H9 (cell line): ENCODE data around the gene INPP5A. TPM values are rescaled to one million over a fixed set of nuclear protein-coding genes. Genes with fewer than 3 reads are reported as not detected.

Source experiments
- DNase-seq: peaks from one replicate; pipeline ENCODE4 v3.0.0-alpha.2; 2017
- H2AFZ ChIP-seq: one replicate; pipeline ENCODE4 v1.6.1; 2013; ENCODE audit warnings: mild to moderate bottlenecking, low read length, control low read depth, moderate library complexity
- H2AK5ac ChIP-seq: 2 replicates; pipeline ENCODE4 v1.6.1; 2013; ENCODE audit warnings: low read length, control low read depth, mixed read lengths; ENCODE audit not compliant: insufficient read length
- H2BK120ac ChIP-seq: one replicate; pipeline ENCODE4 v1.6.1; 2013; ENCODE audit warnings: low read depth, mild to moderate bottlenecking, low read length, control low read depth, inconsistent platforms; ENCODE audit not compliant: poor library complexity, severe bottlenecking
- H2BK12ac ChIP-seq: 2 replicates; pipeline ENCODE4 v1.6.1; 2013; ENCODE audit warnings: low read length, control low read depth, mixed read lengths, low read depth; ENCODE audit not compliant: insufficient read length
- H2BK15ac ChIP-seq: 2 replicates; pipeline ENCODE4 v1.6.1; 2013; ENCODE audit warnings: low read depth, low read length, control low read depth
- H2BK20ac ChIP-seq: one replicate; pipeline ENCODE4 v1.6.1; 2013; ENCODE audit warnings: low read depth, mild to moderate bottlenecking, low read length, control low read depth, inconsistent platforms; ENCODE audit not compliant: poor library complexity, severe bottlenecking
- H2BK5ac ChIP-seq: 2 replicates; pipeline ENCODE4 v1.6.1; 2013; ENCODE audit warnings: low read length, control low read depth, mixed read lengths; ENCODE audit not compliant: insufficient read length
- H3K14ac ChIP-seq: 2 replicates; pipeline ENCODE4 v1.6.1; 2013; ENCODE audit warnings: low read length, control low read depth; ENCODE audit not compliant: insufficient read depth
- H3K18ac ChIP-seq: 2 replicates; pipeline ENCODE4 v1.6.1; 2013; ENCODE audit warnings: low read depth, mild to moderate bottlenecking, mixed read lengths, low read length, control low read depth; ENCODE audit not compliant: insufficient read length
- H3K23ac ChIP-seq: 2 replicates; pipeline ENCODE4 v1.6.1; 2013; ENCODE audit warnings: low read length, control low read depth, mixed read lengths, low read depth; ENCODE audit not compliant: insufficient read length
- H3K23me2 ChIP-seq: 2 replicates; pipeline ENCODE4 v1.6.1; 2013; ENCODE audit warnings: low read depth, mild to moderate bottlenecking, mixed read lengths, low read length, control low read depth; ENCODE audit not compliant: insufficient read length, poor library complexity, severe bottlenecking
- H3K27ac ChIP-seq: 2 replicates; pipeline ENCODE4 v1.5.1; 2013; ENCODE audit warnings: low read length, control low read depth, mixed read lengths, low read depth; ENCODE audit not compliant: insufficient read length
- H3K27me3 ChIP-seq: 2 replicates; pipeline ENCODE4 v1.6.1; 2013; ENCODE audit warnings: low read length, control low read depth, inconsistent platforms; ENCODE audit not compliant: insufficient read depth
- H3K4ac ChIP-seq: 2 replicates; pipeline ENCODE4 v1.6.1; 2013; ENCODE audit warnings: low read depth, mild to moderate bottlenecking, control low read depth, inconsistent platforms, low read length, moderate library complexity
- H3K4me1 ChIP-seq: 2 replicates; pipeline ENCODE4 v1.6.1; 2013; ENCODE audit warnings: low read length, control low read depth, inconsistent platforms; ENCODE audit not compliant: insufficient read depth
- H3K4me2 ChIP-seq: 2 replicates; pipeline ENCODE4 v1.6.1; 2013; ENCODE audit warnings: low read length, control low read depth, mixed read lengths; ENCODE audit not compliant: insufficient read length, insufficient read depth
- H3K56ac ChIP-seq: 2 replicates; pipeline ENCODE4 v1.6.1; 2013; ENCODE audit warnings: low read depth, mild to moderate bottlenecking, mixed read lengths, low read length, control low read depth; ENCODE audit not compliant: insufficient read length
- H3K79me1 ChIP-seq: 2 replicates; pipeline ENCODE4 v1.6.1; 2013; ENCODE audit warnings: low read depth, mild to moderate bottlenecking, moderate library complexity, low read length, control low read depth, inconsistent platforms; ENCODE audit not compliant: insufficient read depth, poor library complexity, severe bottlenecking
- H3K79me2 ChIP-seq: 2 replicates; pipeline ENCODE4 v1.6.1; 2013; ENCODE audit warnings: low read length, control low read depth, inconsistent platforms; ENCODE audit not compliant: insufficient read depth
- H3K9ac ChIP-seq: 2 replicates; pipeline ENCODE4 v1.6.1; 2013; ENCODE audit warnings: low read length, control low read depth, mixed read lengths; ENCODE audit not compliant: insufficient read length; ENCODE audit errors: extremely low read depth
- H3K9me3 ChIP-seq: one replicate; pipeline ENCODE4 v1.6.1; 2013; ENCODE audit warnings: low read depth, low read length, inconsistent platforms; ENCODE audit not compliant: control insufficient read depth
- H3T11ph ChIP-seq: one replicate; pipeline ENCODE4 v1.6.1; 2013; ENCODE audit warnings: mild to moderate bottlenecking, low read length, control low read depth, inconsistent platforms
- H4K20me1 ChIP-seq: one replicate; pipeline ENCODE4 v1.6.1; 2013; ENCODE audit not compliant: control insufficient read depth, insufficient read length, insufficient read depth
- H4K5ac ChIP-seq: 2 replicates; pipeline ENCODE4 v1.6.1; 2013; ENCODE audit warnings: low read depth, mild to moderate bottlenecking, mixed read lengths, low read length, control low read depth; ENCODE audit not compliant: insufficient read length
- H4K8ac ChIP-seq: replicated peaks from 2 replicates; pipeline ENCODE4 v1.6.1; 2013; ENCODE audit warnings: low read length, control low read depth, mixed read lengths, low read depth; ENCODE audit not compliant: insufficient read length
- H4K91ac ChIP-seq: 2 replicates; pipeline ENCODE4 v1.6.1; 2013; ENCODE audit warnings: low read depth, mild to moderate bottlenecking, moderate library complexity, mixed read lengths, low read length, control low read depth; ENCODE audit not compliant: insufficient read length
- H3K27ac Mint-ChIP-seq, 3 experiments: 2 replicates in 2 of 3; 3 replicates in 1 of 3; pipeline ENCODE4 v1.8.0; 2020 to 2021; ENCODE audit warnings: mixed read lengths in 3 of 3, mild to moderate bottlenecking in 1 of 3, moderate library complexity in 1 of 3
- H3K27me3 Mint-ChIP-seq: 2 replicates; pipeline ENCODE4 v1.8.0; 2021; ENCODE audit warnings: low read depth, mild to moderate bottlenecking, moderate library complexity, mixed read lengths
- H3K36me3 Mint-ChIP-seq, 3 experiments: 2 replicates in 2 of 3; 3 replicates in 1 of 3; pipeline ENCODE4 v1.8.0; 2020 to 2021; ENCODE audit warnings: low read depth in 3 of 3, mixed read lengths in 3 of 3; ENCODE audit not compliant: insufficient read depth in 1 of 3
- H3K4me1 Mint-ChIP-seq, 2 experiments: 2 replicates each; pipeline ENCODE4 v1.8.0; 2020; ENCODE audit warnings: mixed read lengths in 2 of 2
- H3K4me3 Mint-ChIP-seq, 2 experiments: 2 replicates in 1 of 2; 3 replicates in 1 of 2; pipeline ENCODE4 v1.8.0; 2020 to 2021; ENCODE audit warnings: mild to moderate bottlenecking in 2 of 2, mixed read lengths in 2 of 2, moderate library complexity in 1 of 2
- H3K9me3 Mint-ChIP-seq, 2 experiments: 2 replicates in 1 of 2; 3 replicates in 1 of 2; pipeline ENCODE4 v1.8.0; 2020; ENCODE audit warnings: mild to moderate bottlenecking in 2 of 2, mixed read lengths in 2 of 2, moderate library complexity in 1 of 2
- CTCF ChIP-seq: fragments of 200-600 bp; sonication (generic); conservative IDR thresholded peaks from 3 replicates; pipeline ENCODE4 v1.8.0; 2021; ENCODE audit warnings: antibody characterized with exemption, mild to moderate bottlenecking
- WGBS: extraction: QIAGEN DNeasy Blood & Tissue Kit; methylation state at CpG from one replicate; pipeline ENCODE4 v1.1.7; 2013; ENCODE audit warnings: missing lambda C conversion rate, low lambda C conversion rate, mixed read lengths; ENCODE audit not compliant: insufficient read length; ENCODE audit errors: extremely low coverage; 5-methylcytosine and 5-hydroxymethylcytosine counted together
- total RNA-seq: library from RNA; stranded (reverse); gene quantifications from 2 replicates; pipeline ENCODE4 v1.2.1, GENCODE V29; 2021

The INPP5A gene
- total RNA-seq, 1 experiment from 2014 or later, result 17.7 TPM

DNA sequence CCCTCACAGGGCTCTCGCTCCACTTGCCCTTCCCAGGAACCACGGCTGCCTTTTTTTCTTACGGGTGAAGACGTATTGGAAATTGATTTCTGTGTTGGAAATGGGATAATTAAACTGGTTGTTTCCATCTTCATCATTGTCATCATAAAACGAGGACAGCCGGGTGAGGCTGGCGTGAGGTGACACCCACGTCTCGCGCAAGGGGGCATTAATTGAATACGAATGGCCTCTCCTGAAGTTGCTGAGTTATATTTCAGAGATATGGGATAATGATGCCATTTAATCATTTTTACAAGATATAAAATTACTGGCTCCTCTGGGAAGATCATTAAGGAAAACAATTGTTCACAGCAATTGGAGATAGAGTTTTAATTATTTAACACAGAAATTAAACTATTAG lies 266.7 kb downstream of the INPP5A start:
- H3K4me3 Mint-ChIP-seq, result no peak overlapping the region
- Histone ChIP-seq H3K4me1 (no peaks in the 10 kb centered on the region), H3K79me1 (no peaks in the 10 kb centered on the region), H3K56ac (no peak overlapping the region), H3K27ac (no peak overlapping the region), H3T11ph (no peak overlapping the region), H3K79me2 (no peaks in the 10 kb centered on the region), H3K18ac (no peak overlapping the region), H2AK5ac (no peak overlapping the region), H4K5ac (no peak overlapping the region), H2BK20ac (no peak overlapping the region), H2AFZ (no peak overlapping the region), H2BK5ac (no peak overlapping the region), H2BK15ac (no peak overlapping the region), H2BK120ac (no peak overlapping the region), H3K23me2 (no peaks in the 10 kb centered on the region), H3K27me3 (no peaks in the 10 kb centered on the region), H4K8ac (no peak overlapping the region), H3K9me3 (no peaks in the 10 kb centered on the region), H3K14ac (no peak overlapping the region), H3K4me2 (no peak overlapping the region), H3K9ac (no peak overlapping the region), H3K4ac (no peak overlapping the region), H2BK12ac (no peak overlapping the region), H3K23ac (no peak overlapping the region), H4K91ac (no peak overlapping the region), H4K20me1 (no peaks in the 10 kb centered on the region)
- H3K27me3 Mint-ChIP-seq, result no peaks in the 10 kb centered on the region; the same call in 1 of the 2 replicates
- no peak overlapping the region for H3K27ac Mint-ChIP-seq
- WGBS, result no CpG with 5 or more reads among the region's 11 CpGs
- no peaks in the 10 kb centered on the region; a peak in 2 of 7 replicates for H3K36me3 Mint-ChIP-seq
- peaks cover 0 to 6% of the 10 kb centered on the region in 2 experiments; a peak in 3 of 5 replicates for H3K9me3 Mint-ChIP-seq
- peaks cover 0 to 14% of the 10 kb centered on the region in 2 experiments; a peak in 2 of 4 replicates for H3K4me1 Mint-ChIP-seq
- no peak for DNase-seq
- TF ChIP-seq CTCF, result no peak
